HEK293 (cell line): Measurements from ENCODE around the gene COL5A1.
A peak's percentile ranks its signal among the peaks of the same experiment; 100 is the strongest.

Experiments
- EGR2 ChIP-seq: fragments of 450-650 bp; formaldehyde crosslinking; IDR thresholded peaks from 2 replicates; pipeline ENCODE4 v1.5.1; 2016; ENCODE audit warnings: low read depth, missing biosample characterization, missing genetic modification characterization
- GFI1B ChIP-seq: fragments of 450-650 bp; formaldehyde crosslinking; IDR thresholded peaks from 2 replicates; pipeline ENCODE4 v1.5.1; 2016; ENCODE audit warnings: missing biosample characterization, missing genetic modification characterization
- KLF16 ChIP-seq: fragments of 450-650 bp; formaldehyde crosslinking; IDR thresholded peaks from 2 replicates; pipeline ENCODE4 v1.5.1; 2017; ENCODE audit warnings: missing biosample characterization, missing genetic modification characterization
- MYNN ChIP-seq: fragments of 450-650 bp; formaldehyde crosslinking; IDR thresholded peaks from 2 replicates; pipeline ENCODE4 v1.5.1; 2016; ENCODE audit warnings: missing biosample characterization, missing genetic modification characterization, borderline replicate concordance
- OVOL3 ChIP-seq: fragments of 450-650 bp; formaldehyde crosslinking; IDR thresholded peaks from 2 replicates; pipeline ENCODE4 v1.5.1; 2016; ENCODE audit warnings: missing biosample characterization, missing genetic modification characterization
- SP3 ChIP-seq: fragments of 450-650 bp; formaldehyde crosslinking; IDR thresholded peaks from 2 replicates; pipeline ENCODE4 v1.5.1; 2016; ENCODE audit warnings: missing biosample characterization, missing genetic modification characterization
- TRIM28 ChIP-seq: IDR thresholded peaks from 2 replicates; pipeline ENCODE4 v1.6.1; 2011; ENCODE audit warnings: low read length, control low read depth, borderline replicate concordance
- YY2 ChIP-seq: fragments of 450-650 bp; formaldehyde crosslinking; IDR thresholded peaks from 2 replicates; pipeline ENCODE4 v1.5.1; 2016; ENCODE audit warnings: missing biosample characterization, missing genetic modification characterization
- ZEB2 ChIP-seq: fragments of 450-650 bp; formaldehyde crosslinking; IDR thresholded peaks from 2 replicates; pipeline ENCODE4 v1.5.1; 2016; ENCODE audit warnings: missing biosample characterization, missing genetic modification characterization
- ZFHX2 ChIP-seq: fragments of 450-650 bp; formaldehyde crosslinking; conservative IDR thresholded peaks from 2 replicates; pipeline ENCODE4 v1.5.1; 2016; ENCODE audit warnings: missing biosample characterization, missing genetic modification characterization
- ZNF155 ChIP-seq: fragments of 450-650 bp; formaldehyde crosslinking; IDR thresholded peaks from 2 replicates; pipeline ENCODE4 v1.5.1; 2016; ENCODE audit warnings: missing biosample characterization, missing genetic modification characterization
- ZNF175 ChIP-seq: fragments of 450-650 bp; formaldehyde crosslinking; IDR thresholded peaks from 2 replicates; pipeline ENCODE4 v1.5.1; 2016; ENCODE audit warnings: missing biosample characterization, missing genetic modification characterization
- ZNF221 ChIP-seq: fragments of 450-650 bp; formaldehyde crosslinking; IDR thresholded peaks from 2 replicates; pipeline ENCODE4 v1.5.1; 2017; ENCODE audit warnings: missing biosample characterization, missing genetic modification characterization, borderline replicate concordance
- ZNF23 ChIP-seq: fragments of 450-650 bp; formaldehyde crosslinking; IDR thresholded peaks from 2 replicates; pipeline ENCODE4 v1.5.1; 2016; ENCODE audit warnings: missing biosample characterization, missing genetic modification characterization, borderline replicate concordance
- ZNF292 ChIP-seq: fragments of 450-650 bp; formaldehyde crosslinking; IDR thresholded peaks from 2 replicates; pipeline ENCODE4 v1.5.1; 2016; ENCODE audit warnings: low read depth, missing biosample characterization, missing genetic modification characterization, borderline replicate concordance
- ZNF530 ChIP-seq: fragments of 450-650 bp; formaldehyde crosslinking; IDR thresholded peaks from 2 replicates; pipeline ENCODE4 v1.5.1; 2016; ENCODE audit warnings: low read depth, missing biosample characterization, missing genetic modification characterization
- ZNF585B ChIP-seq: fragments of 450-650 bp; formaldehyde crosslinking; IDR thresholded peaks from 2 replicates; pipeline ENCODE4 v1.5.1; 2016; ENCODE audit warnings: missing biosample characterization, missing genetic modification characterization
- ZNF626 ChIP-seq: fragments of 450-650 bp; sonication (Bioruptor Pico); formaldehyde crosslinking; IDR thresholded peaks from 2 replicates; pipeline ENCODE4 v1.5.1; 2018; ENCODE audit warnings: missing biosample characterization, missing genetic modification characterization, inconsistent platforms
- ZNF629 ChIP-seq: fragments of 450-650 bp; formaldehyde crosslinking; IDR thresholded peaks from 2 replicates; pipeline ENCODE4 v1.5.1; 2017; ENCODE audit warnings: missing biosample characterization, missing genetic modification characterization
- ZNF776 ChIP-seq: fragments of 450-650 bp; formaldehyde crosslinking; IDR thresholded peaks from 2 replicates; pipeline ENCODE4 v1.5.0; 2017; ENCODE audit warnings: missing biosample characterization, missing genetic modification characterization, borderline replicate concordance
- ZNF843 ChIP-seq: fragments of 450-650 bp; formaldehyde crosslinking; IDR thresholded peaks from 2 replicates; pipeline ENCODE4 v1.5.1; 2016; ENCODE audit warnings: missing biosample characterization, missing genetic modification characterization
- ZSCAN30 ChIP-seq: fragments of 450-650 bp; IDR thresholded peaks from 2 replicates; pipeline ENCODE4 v1.5.1; 2018; ENCODE audit warnings: missing biosample characterization, mild to moderate bottlenecking, missing genetic modification characterization, moderate library complexity
- ZXDB ChIP-seq: fragments of 450-650 bp; formaldehyde crosslinking; IDR thresholded peaks from 2 replicates; pipeline ENCODE4 v1.5.1; 2016; ENCODE audit warnings: missing biosample characterization, missing genetic modification characterization
- TF ChIP-seq, protein P1 (sequence below): fragments of 450-650 bp; formaldehyde crosslinking; IDR thresholded peaks from 2 replicates; pipeline ENCODE4 v1.5.1; 2016; ENCODE audit warnings: missing biosample characterization, missing genetic modification characterization
- TF ChIP-seq, protein P2 (sequence below): fragments of 450-650 bp; formaldehyde crosslinking; IDR thresholded peaks from 2 replicates; pipeline ENCODE4 v1.5.1; 2016; ENCODE audit warnings: missing biosample characterization, missing genetic modification characterization, borderline replicate concordance
- TF ChIP-seq, protein P3 (sequence below): fragments of 450-650 bp; formaldehyde crosslinking; IDR thresholded peaks from 2 replicates; pipeline ENCODE4 v1.5.1; 2016; ENCODE audit warnings: missing biosample characterization, missing genetic modification characterization
- TF ChIP-seq, protein P4 (sequence below): fragments of 450-650 bp; formaldehyde crosslinking; IDR thresholded peaks from 2 replicates; pipeline ENCODE4 v1.5.1; 2017; ENCODE audit warnings: missing biosample characterization, mild to moderate bottlenecking, missing genetic modification characterization, moderate library complexity
- TF ChIP-seq, protein P5 (sequence below): fragments of 450-650 bp; IDR thresholded peaks from 2 replicates; pipeline ENCODE4 v1.5.1; 2018; ENCODE audit warnings: missing biosample characterization, mild to moderate bottlenecking, missing genetic modification characterization
- TF ChIP-seq, protein P6 (sequence below): fragments of 450-650 bp; formaldehyde crosslinking; IDR thresholded peaks from 2 replicates; pipeline ENCODE4 v1.5.1; 2017; ENCODE audit warnings: missing biosample characterization, missing genetic modification characterization

The COL5A1 gene

DNA sequence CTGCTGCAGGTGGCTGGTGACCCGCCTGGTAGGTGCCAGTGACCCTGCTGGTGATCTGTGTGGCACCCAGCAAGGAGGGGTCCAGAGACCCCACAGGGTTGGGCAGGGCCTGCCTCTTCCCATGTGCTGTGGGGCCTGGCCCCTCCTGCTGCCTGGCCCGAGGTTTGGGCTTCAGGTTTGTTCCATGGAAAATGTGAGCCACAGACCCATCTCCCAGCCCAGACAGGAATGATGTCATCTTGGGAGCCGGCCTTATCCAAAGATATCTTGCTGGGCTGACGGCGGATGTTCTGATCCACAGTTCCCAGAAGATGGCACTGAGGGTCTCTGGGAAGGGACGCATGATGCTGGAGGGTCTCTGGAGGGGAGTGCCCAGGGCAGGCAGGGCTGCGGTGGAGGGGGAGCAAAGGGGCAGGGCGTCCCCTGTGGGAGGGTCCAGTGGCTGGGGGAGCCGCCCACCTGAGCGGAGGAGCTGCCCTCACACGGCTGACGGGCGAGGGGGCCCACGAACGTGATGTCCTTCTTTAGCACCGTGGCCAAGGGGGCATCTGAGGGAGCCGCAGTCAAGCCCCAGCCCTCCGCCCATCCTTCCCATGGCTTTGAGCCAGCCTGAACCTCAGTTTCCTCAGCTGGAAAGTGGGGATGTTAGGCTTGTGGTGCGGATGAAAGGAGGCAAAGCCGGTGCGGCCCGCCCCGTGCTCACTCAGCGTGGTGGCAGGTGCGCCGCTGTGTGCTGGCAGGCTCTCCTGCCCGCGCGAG, 68.1 kb downstream of the COL5A1 start (continued):
- TF ChIP-seq, protein P1, sequence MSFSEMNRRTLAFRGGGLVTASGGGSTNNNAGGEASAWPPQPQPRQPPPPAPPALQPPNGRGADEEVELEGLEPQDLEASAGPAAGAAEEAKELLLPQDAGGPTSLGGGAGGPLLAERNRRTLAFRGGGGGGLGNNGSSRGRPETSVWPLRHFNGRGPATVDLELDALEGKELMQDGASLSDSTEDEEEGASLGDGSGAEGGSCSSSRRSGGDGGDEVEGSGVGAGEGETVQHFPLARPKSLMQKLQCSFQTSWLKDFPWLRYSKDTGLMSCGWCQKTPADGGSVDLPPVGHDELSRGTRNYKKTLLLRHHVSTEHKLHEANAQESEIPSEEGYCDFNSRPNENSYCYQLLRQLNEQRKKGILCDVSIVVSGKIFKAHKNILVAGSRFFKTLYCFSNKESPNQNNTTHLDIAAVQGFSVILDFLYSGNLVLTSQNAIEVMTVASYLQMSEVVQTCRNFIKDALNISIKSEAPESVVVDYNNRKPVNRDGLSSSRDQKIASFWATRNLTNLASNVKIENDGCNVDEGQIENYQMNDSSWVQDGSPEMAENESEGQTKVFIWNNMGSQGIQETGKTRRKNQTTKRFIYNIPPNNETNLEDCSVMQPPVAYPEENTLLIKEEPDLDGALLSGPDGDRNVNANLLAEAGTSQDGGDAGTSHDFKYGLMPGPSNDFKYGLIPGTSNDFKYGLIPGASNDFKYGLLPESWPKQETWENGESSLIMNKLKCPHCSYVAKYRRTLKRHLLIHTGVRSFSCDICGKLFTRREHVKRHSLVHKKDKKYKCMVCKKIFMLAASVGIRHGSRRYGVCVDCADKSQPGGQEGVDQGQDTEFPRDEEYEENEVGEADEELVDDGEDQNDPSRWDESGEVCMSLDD (tag by site-specific recombination), result no peak
- TF ChIP-seq ZNF292 (no peak), ZXDB (tag by site-specific recombination) (no peak), TRIM28 (no peak), ZNF626 (tag by site-specific recombination) (no peak), SP3 (no peak), KLF16 (no peak), ZNF155 (tag by site-specific recombination) (no peak), ZNF23 (tag by site-specific recombination) (no peak), ZSCAN30 (tag by site-specific recombination) (no peak), YY2 (no peak), GFI1B (tag by site-specific recombination) (no peak), MYNN (no peak), EGR2 (peak; percentile 45; the same call in 1 of the 2 replicates), ZEB2 (tag by site-specific recombination) (no peak), ZNF629 (tag by site-specific recombination) (peak; percentile 45; the same call in 1 of the 2 replicates), ZNF585B (tag by site-specific recombination) (no peak), ZNF776 (tag by site-specific recombination) (no peak), ZNF843 (no peak), ZNF221 (no peak), OVOL3 (no peak), ZFHX2 (tag by site-specific recombination) (peak; percentile 78), ZNF175 (no peak), ZNF530 (tag by site-specific recombination) (no peak)
- TF ChIP-seq, protein P2, sequence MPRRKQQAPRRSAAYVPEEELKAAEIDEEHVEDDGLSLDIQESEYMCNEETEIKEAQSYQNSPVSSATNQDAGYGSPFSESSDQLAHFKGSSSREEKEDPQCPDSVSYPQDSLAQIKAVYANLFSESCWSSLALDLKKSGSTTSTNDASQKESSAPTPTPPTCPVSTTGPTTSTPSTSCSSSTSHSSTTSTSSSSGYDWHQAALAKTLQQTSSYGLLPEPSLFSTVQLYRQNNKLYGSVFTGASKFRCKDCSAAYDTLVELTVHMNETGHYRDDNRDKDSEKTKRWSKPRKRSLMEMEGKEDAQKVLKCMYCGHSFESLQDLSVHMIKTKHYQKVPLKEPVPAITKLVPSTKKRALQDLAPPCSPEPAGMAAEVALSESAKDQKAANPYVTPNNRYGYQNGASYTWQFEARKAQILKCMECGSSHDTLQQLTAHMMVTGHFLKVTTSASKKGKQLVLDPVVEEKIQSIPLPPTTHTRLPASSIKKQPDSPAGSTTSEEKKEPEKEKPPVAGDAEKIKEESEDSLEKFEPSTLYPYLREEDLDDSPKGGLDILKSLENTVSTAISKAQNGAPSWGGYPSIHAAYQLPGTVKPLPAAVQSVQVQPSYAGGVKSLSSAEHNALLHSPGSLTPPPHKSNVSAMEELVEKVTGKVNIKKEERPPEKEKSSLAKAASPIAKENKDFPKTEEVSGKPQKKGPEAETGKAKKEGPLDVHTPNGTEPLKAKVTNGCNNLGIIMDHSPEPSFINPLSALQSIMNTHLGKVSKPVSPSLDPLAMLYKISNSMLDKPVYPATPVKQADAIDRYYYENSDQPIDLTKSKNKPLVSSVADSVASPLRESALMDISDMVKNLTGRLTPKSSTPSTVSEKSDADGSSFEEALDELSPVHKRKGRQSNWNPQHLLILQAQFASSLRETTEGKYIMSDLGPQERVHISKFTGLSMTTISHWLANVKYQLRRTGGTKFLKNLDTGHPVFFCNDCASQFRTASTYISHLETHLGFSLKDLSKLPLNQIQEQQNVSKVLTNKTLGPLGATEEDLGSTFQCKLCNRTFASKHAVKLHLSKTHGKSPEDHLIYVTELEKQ, result no peak
- TF ChIP-seq, protein P3, sequence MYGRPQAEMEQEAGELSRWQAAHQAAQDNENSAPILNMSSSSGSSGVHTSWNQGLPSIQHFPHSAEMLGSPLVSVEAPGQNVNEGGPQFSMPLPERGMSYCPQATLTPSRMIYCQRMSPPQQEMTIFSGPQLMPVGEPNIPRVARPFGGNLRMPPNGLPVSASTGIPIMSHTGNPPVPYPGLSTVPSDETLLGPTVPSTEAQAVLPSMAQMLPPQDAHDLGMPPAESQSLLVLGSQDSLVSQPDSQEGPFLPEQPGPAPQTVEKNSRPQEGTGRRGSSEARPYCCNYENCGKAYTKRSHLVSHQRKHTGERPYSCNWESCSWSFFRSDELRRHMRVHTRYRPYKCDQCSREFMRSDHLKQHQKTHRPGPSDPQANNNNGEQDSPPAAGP (tag by site-specific recombination), result no peak
- TF ChIP-seq, protein P4, sequence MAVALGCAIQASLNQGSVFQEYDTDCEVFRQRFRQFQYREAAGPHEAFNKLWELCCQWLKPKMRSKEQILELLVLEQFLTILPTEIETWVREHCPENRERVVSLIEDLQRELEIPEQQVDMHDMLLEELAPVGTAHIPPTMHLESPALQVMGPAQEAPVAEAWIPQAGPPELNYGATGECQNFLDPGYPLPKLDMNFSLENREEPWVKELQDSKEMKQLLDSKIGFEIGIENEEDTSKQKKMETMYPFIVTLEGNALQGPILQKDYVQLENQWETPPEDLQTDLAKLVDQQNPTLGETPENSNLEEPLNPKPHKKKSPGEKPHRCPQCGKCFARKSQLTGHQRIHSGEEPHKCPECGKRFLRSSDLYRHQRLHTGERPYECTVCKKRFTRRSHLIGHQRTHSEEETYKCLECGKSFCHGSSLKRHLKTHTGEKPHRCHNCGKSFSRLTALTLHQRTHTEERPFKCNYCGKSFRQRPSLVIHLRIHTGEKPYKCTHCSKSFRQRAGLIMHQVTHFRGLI (tag by site-specific recombination), result peak; percentile 83; the same call in 1 of the 2 replicates
- TF ChIP-seq, protein P5, sequence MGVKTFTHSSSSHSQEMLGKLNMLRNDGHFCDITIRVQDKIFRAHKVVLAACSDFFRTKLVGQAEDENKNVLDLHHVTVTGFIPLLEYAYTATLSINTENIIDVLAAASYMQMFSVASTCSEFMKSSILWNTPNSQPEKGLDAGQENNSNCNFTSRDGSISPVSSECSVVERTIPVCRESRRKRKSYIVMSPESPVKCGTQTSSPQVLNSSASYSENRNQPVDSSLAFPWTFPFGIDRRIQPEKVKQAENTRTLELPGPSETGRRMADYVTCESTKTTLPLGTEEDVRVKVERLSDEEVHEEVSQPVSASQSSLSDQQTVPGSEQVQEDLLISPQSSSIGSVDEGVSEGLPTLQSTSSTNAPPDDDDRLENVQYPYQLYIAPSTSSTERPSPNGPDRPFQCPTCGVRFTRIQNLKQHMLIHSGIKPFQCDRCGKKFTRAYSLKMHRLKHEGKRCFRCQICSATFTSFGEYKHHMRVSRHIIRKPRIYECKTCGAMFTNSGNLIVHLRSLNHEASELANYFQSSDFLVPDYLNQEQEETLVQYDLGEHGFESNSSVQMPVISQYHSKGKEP, result no peak
- TF ChIP-seq, protein P6, sequence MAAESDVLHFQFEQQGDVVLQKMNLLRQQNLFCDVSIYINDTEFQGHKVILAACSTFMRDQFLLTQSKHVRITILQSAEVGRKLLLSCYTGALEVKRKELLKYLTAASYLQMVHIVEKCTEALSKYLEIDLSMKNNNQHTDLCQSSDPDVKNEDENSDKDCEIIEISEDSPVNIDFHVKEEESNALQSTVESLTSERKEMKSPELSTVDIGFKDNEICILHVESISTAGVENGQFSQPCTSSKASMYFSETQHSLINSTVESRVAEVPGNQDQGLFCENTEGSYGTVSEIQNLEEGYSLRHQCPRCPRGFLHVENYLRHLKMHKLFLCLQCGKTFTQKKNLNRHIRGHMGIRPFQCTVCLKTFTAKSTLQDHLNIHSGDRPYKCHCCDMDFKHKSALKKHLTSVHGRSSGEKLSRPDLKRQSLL (tag by site-specific recombination), result no peak
